HCT116 (cell line): ENCODE data around the gene SIX3.

ENCODE experiments used
- CTCF ChIP-seq, 3 experiments: fragments of 200-600 bp in 1 of 3; sonication (generic) in 1 of 3; IDR thresholded peaks in 2 of 3; conservative IDR thresholded peaks in 1 of 3; 2 replicates each; pipeline ENCODE4 v1.5.1; 2012 to 2017; ENCODE audit warnings: low read depth in 2 of 3, low read length in 2 of 3, antibody characterized with exemption in 1 of 3, borderline replicate concordance in 1 of 3, control low read depth in 1 of 3, mild to moderate bottlenecking in 1 of 3, mixed read lengths in 1 of 3, mixed run types in 1 of 3, moderate library complexity in 1 of 3; ENCODE audit not compliant: insufficient read depth in 1 of 3
- EGR1 ChIP-seq: IDR thresholded peaks from 2 replicates; pipeline ENCODE4 v1.6.1; 2012; ENCODE audit warnings: low read depth
- EZH2 ChIP-seq: fragments of 200-600 bp; sonication (generic); IDR thresholded peaks from 2 replicates; pipeline ENCODE4 v1.6.1; 2017; ENCODE audit warnings: antibody characterized with exemption, mixed run types
- EZH2phosphoT487 ChIP-seq: fragments of 200-600 bp; IDR thresholded peaks from 2 replicates; pipeline ENCODE4 v1.6.1; 2018; ENCODE audit warnings: antibody characterized with exemption, borderline replicate concordance
- JUND ChIP-seq: IDR thresholded peaks from 2 replicates; pipeline ENCODE4 v1.6.1; 2012
- MAX ChIP-seq: IDR thresholded peaks from 2 replicates; pipeline ENCODE4 v1.6.1; 2012
- POLR2A ChIP-seq: IDR thresholded peaks from 2 replicates; pipeline ENCODE4 v1.7.0; 2011; ENCODE audit warnings: borderline replicate concordance; ENCODE audit not compliant: insufficient read depth, insufficient read length; ENCODE audit errors: extremely low read depth
- POLR2AphosphoS5 ChIP-seq: IDR thresholded peaks from 2 replicates; pipeline ENCODE4 v1.6.1; 2011; ENCODE audit warnings: mild to moderate bottlenecking, low read depth, low read length, moderate library complexity
- RAD21 ChIP-seq: IDR thresholded peaks from 2 replicates; pipeline ENCODE4 v1.6.1; 2012; ENCODE audit warnings: low read depth, mild to moderate bottlenecking
- REST ChIP-seq: IDR thresholded peaks from 2 replicates; pipeline ENCODE4 v1.6.1; 2012; ENCODE audit warnings: low read depth
- SIN3A ChIP-seq: IDR thresholded peaks from 2 replicates; pipeline ENCODE4 v1.6.1; 2012; ENCODE audit warnings: low read depth
- TCF7L2 ChIP-seq: IDR thresholded peaks from 2 replicates; pipeline ENCODE4 v1.7.0; 2011; ENCODE audit warnings: borderline replicate concordance, inconsistent platforms; ENCODE audit not compliant: insufficient read depth, insufficient read length; ENCODE audit errors: extremely low read depth

- TF ChIP-seq EGR1 (no peak), POLR2A (no peak), CTCF (IDR thresholded peaks at IDR 0.05 in 2 of 3, conservative IDR thresholded peaks at IDR 0.05 in 1 of 3; ENCODE audit: borderline replicate concordance in 1 of 3, insufficient read depth in 1 of 3, low read depth in 2 of 3, low read length in 2 of 3) (no peak), SIN3A (no peak), MAX (no peak), POLR2AphosphoS5 (no peak), REST (no peak), RAD21 (no peak), EZH2 (no peak), EZH2phosphoT487 (no peak), JUND (no peak), TCF7L2 (no peak)
These were observed 24.2 kb downstream of the SIX3 start for GRCh38 chr2:44965684-44966083.
